Upper lobe of left lung (tissue), 6 donors: ENCODE data around the gene PLXNA4. TPM values are rescaled to one million over a fixed set of nuclear protein-coding genes. Genes with fewer than 3 reads are reported as not detected.

Source experiments
- ATAC-seq, 2 donors: fragments of 200-7000 bp; cut with Tn5 transposase; one replicate each; pipeline ENCODE4 v1.9.1; 2022; ENCODE audit warnings: mild to moderate bottlenecking in 2 of 2, moderate library complexity in 2 of 2; ENCODE audit not compliant: low FRiP score in 2 of 2
- DNase-seq, 2 donors: peaks; one replicate each; pipeline ENCODE4 v3.0.0-alpha.2; 2019 to 2020
- H3K27ac ChIP-seq, 4 donors: fragments of 200-600 bp; sonication (generic); one replicate each; pipeline ENCODE4 v1.5.1; 2016 to 2019
- H3K27me3 ChIP-seq, 4 donors: fragments of 200-600 bp; sonication (generic); one replicate each; pipeline ENCODE4 v1.5.1; 2017 to 2019
- H3K36me3 ChIP-seq, 4 donors: fragments of 200-600 bp; sonication (generic); one replicate each; pipeline ENCODE4 v1.5.1; 2016 to 2019
- H3K4me1 ChIP-seq, 4 donors: fragments of 200-600 bp; sonication (generic); one replicate each; pipeline ENCODE4 v1.5.1; 2018 to 2019
- H3K4me3 ChIP-seq, 4 donors: fragments of 200-600 bp; sonication (generic); one replicate each; pipeline ENCODE4 v1.5.1; 2017 to 2019; ENCODE audit warnings: mild to moderate bottlenecking in 2 of 4, moderate library complexity in 1 of 4
- H3K9me3 ChIP-seq, 4 donors: fragments of 200-600 bp; sonication (generic); one replicate each; pipeline ENCODE4 v1.5.1; 2018 to 2019
- EP300 ChIP-seq, 4 donors: sonication (generic); formaldehyde crosslinking; IDR thresholded peaks; one replicate each; pipeline ENCODE4 v1.5.1; 2017; ENCODE audit warnings: antibody characterized with exemption in 4 of 4, control low read depth in 2 of 4
- POLR2A ChIP-seq, 4 donors: fragments of 450-650 bp; IDR thresholded peaks; one replicate each; pipeline ENCODE4 v1.5.1; 2016 to 2017; ENCODE audit warnings: antibody characterized with exemption in 4 of 4, mild to moderate bottlenecking in 2 of 4
- POLR2AphosphoS5 ChIP-seq, 2 donors: sonication (generic); formaldehyde crosslinking; IDR thresholded peaks; one replicate each; pipeline ENCODE4 v1.5.1; 2017; ENCODE audit warnings: antibody characterized with exemption in 2 of 2
- WGBS, 2 donors: methylation state at CpG; one replicate each; pipeline ENCODE4 v1.1.5; 2017 to 2018; 5-methylcytosine and 5-hydroxymethylcytosine counted together
- total RNA-seq, 6 donors: library from RNA; depleted of rRNA in 4 of 6; stranded (reverse); fragments of >200 nt in 4 of 6; gene quantifications; one replicate each; pipeline versions ENCODE4 v1.1.0 to v1.2.1, GENCODE V29; 2016 to 2021
- TF ChIP-seq, protein P1 (sequence below), 6 experiments: fragments of 450-650 bp in 4 of 6; fragments of 200-600 bp in 2 of 6; sonication (generic) in 2 of 6; IDR thresholded peaks; one replicate each; pipeline ENCODE4 v1.5.1; 2016 to 2019; ENCODE audit warnings: antibody characterized with exemption in 6 of 6
- donor health status: DM: no; HTN: no; CAD: no; lungs with moderate emphysema.
- donor health status: DM: no; HTN: yes; CAD: no; lungs with severe emphysema.

The PLXNA4 gene
- total RNA-seq, 6 donors from 2014 or later: 1.1 to 5.9 (median 2.6) TPM

GRCh38 chr7:132564849-132565248 lies 11.4 kb downstream of the PLXNA4 start:
- WGBS, 2 donors: 81 to 85% methylated on average over 8 of the region's 8 CpGs
- Histone ChIP-seq H3K27me3 (no peaks in the 10 kb centered on the region), H3K27ac (no peak overlapping the region), H3K4me1 (no peaks in the 10 kb centered on the region), H3K4me3 (no peak overlapping the region), H3K36me3 (no peaks in the 10 kb centered on the region), H3K9me3 (no peaks in the 10 kb centered on the region)
- DNase-seq (no peak), ATAC-seq (no peak)
- TF ChIP-seq, protein P1, sequence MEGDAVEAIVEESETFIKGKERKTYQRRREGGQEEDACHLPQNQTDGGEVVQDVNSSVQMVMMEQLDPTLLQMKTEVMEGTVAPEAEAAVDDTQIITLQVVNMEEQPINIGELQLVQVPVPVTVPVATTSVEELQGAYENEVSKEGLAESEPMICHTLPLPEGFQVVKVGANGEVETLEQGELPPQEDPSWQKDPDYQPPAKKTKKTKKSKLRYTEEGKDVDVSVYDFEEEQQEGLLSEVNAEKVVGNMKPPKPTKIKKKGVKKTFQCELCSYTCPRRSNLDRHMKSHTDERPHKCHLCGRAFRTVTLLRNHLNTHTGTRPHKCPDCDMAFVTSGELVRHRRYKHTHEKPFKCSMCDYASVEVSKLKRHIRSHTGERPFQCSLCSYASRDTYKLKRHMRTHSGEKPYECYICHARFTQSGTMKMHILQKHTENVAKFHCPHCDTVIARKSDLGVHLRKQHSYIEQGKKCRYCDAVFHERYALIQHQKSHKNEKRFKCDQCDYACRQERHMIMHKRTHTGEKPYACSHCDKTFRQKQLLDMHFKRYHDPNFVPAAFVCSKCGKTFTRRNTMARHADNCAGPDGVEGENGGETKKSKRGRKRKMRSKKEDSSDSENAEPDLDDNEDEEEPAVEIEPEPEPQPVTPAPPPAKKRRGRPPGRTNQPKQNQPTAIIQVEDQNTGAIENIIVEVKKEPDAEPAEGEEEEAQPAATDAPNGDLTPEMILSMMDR (IDR thresholded peaks at IDR 0.05): no peak
- TF ChIP-seq EP300 (IDR thresholded peaks at IDR 0.05) (no peak), POLR2AphosphoS5 (IDR thresholded peaks at IDR 0.05) (no peak), POLR2A (IDR thresholded peaks at IDR 0.05) (no peak)

DNA sequence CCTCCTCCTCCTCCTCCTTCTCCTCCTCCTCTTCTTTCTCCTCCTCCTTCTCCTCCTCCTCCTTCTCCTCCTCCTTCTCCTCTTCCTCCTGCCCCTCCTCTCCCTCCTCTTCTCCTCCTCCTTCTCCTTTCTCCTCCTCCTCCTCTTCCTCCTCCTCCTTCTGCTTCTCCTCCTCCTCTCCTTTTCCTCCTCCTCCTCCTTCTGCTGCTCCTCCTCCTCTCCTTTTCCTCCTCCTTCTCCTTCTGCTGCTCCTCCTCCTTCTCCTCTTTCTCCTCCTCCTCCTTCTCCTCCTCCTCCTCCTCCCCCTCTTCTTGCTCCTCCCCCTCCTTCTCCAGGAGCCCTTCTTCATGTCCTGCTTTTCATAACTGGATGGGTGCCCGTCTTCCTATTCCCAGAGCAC lies 12.2 kb downstream of the PLXNA4 start:
- H3K4me3 ChIP-seq: no peak overlapping the region
- 63 to 73% methylated on average over 1 of the region's 1 CpG for WGBS, 2 donors
- H3K27me3 ChIP-seq: no peaks in the 10 kb centered on the region
- no peaks in the 10 kb centered on the region for H3K9me3 ChIP-seq
- TF ChIP-seq POLR2AphosphoS5 (IDR thresholded peaks at IDR 0.05) (no peak), POLR2A (IDR thresholded peaks at IDR 0.05) (no peak), EP300 (IDR thresholded peaks at IDR 0.05) (no peak)
- TF ChIP-seq, protein P1 (IDR thresholded peaks at IDR 0.05): no peak
- no peak overlapping the region for H3K27ac ChIP-seq
- no peaks in the 10 kb centered on the region for H3K36me3 ChIP-seq
- ATAC-seq (no peak), DNase-seq (no peak)
- no peaks in the 10 kb centered on the region for H3K4me1 ChIP-seq

DNA sequence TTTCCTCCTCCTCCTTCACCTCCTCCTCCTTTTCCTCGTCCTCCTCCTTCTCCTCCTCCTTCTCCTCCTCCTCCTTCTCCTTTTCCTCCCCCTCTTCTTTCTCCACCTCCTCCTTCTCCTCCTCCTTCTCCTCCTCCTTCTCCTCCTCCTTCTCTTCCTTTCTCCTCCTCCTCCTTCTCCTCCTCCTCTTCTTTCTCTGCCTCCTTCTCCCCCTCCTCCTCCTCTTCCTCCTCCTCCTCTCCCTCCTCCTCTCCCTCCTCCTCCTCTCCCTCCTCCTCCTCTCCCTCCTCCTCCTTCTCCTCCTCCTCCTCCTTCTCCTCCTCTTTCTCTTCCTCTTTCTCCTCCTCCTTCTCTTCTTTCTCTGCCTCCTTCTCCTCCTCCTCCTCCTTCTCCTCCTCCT lies 13.6 kb downstream of the PLXNA4 start:
- 50% methylated on average over 1 of the region's 1 CpG; no CpG with 5 or more reads in 1 of the 2 donors for whole genome bisulfite sequencing, 2 donors
- Histone ChIP-seq H3K4me3 (no peak overlapping the region), H3K27me3 (no peaks in the 10 kb centered on the region), H3K4me1 (no peaks in the 10 kb centered on the region), H3K36me3 (no peaks in the 10 kb centered on the region), H3K9me3 (no peaks in the 10 kb centered on the region), H3K27ac (no peak overlapping the region)
- no peak for TF ChIP-seq POLR2AphosphoS5 (IDR thresholded peaks at IDR 0.05)
- TF ChIP-seq EP300 (IDR thresholded peaks at IDR 0.05): no peak
- TF ChIP-seq, protein P1 (IDR thresholded peaks at IDR 0.05): no peak
- no peak for ATAC-seq
- DNase-seq: no peak

DNA sequence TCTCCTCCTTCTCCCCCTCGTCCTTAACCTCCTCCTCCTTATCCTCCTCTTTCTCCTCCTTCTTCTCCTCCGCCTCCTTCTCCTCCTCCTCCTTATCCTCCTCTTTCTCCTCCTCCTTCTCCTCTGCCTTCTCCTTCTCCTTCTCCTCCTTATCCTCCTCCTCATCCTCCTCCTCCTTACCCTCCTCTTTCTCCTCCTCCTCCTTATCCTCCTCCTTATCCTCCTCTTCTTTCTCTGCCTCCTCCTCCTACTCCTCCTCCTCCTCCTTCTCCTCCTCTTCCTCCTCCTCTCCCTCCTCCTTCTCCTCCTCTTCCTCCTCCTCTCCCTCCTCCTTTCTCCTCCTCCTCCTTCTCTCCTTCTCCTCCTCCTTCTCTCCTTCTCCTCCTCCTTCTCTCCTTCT lies 14.5 kb downstream of the PLXNA4 start:
- TF ChIP-seq EP300 (IDR thresholded peaks at IDR 0.05): no peak
- TF ChIP-seq, protein P1 (IDR thresholded peaks at IDR 0.05): no peak
- TF ChIP-seq POLR2A (IDR thresholded peaks at IDR 0.05): no peak
- no peak for TF ChIP-seq POLR2AphosphoS5 (IDR thresholded peaks at IDR 0.05)
- Histone ChIP-seq H3K27me3 (no peaks in the 10 kb centered on the region), H3K4me1 (no peaks in the 10 kb centered on the region), H3K27ac (no peak overlapping the region), H3K4me3 (no peak overlapping the region), H3K9me3 (no peaks in the 10 kb centered on the region), H3K36me3 (no peaks in the 10 kb centered on the region)
- no peak for DNase-seq
- WGBS, 2 donors: 53 to 66% methylated on average over 2 of the region's 2 CpGs
- no peak for ATAC-seq

GRCh38 chr7:132560825-132561529 lies 15.3 kb downstream of the PLXNA4 start:
- ATAC-seq: no peak
- WGBS, 2 donors: 77 to 80% methylated on average over 8 of the region's 8 CpGs
- H3K4me3 ChIP-seq: no peak overlapping the region
- no peaks in the 10 kb centered on the region for H3K9me3 ChIP-seq
- no peaks in the 10 kb centered on the region for H3K4me1 ChIP-seq
- no peaks in the 10 kb centered on the region for H3K36me3 ChIP-seq
- H3K27ac ChIP-seq: no peak overlapping the region
- H3K27me3 ChIP-seq: no peaks in the 10 kb centered on the region
- DNase-seq: no peak
- TF ChIP-seq POLR2A (IDR thresholded peaks at IDR 0.05) (no peak), POLR2AphosphoS5 (IDR thresholded peaks at IDR 0.05) (no peak), EP300 (IDR thresholded peaks at IDR 0.05) (no peak)
- TF ChIP-seq, protein P1 (IDR thresholded peaks at IDR 0.05): no peak
